Measurements from ENCODE around the gene COL1A1.

Gene COL1A1

DNA sequence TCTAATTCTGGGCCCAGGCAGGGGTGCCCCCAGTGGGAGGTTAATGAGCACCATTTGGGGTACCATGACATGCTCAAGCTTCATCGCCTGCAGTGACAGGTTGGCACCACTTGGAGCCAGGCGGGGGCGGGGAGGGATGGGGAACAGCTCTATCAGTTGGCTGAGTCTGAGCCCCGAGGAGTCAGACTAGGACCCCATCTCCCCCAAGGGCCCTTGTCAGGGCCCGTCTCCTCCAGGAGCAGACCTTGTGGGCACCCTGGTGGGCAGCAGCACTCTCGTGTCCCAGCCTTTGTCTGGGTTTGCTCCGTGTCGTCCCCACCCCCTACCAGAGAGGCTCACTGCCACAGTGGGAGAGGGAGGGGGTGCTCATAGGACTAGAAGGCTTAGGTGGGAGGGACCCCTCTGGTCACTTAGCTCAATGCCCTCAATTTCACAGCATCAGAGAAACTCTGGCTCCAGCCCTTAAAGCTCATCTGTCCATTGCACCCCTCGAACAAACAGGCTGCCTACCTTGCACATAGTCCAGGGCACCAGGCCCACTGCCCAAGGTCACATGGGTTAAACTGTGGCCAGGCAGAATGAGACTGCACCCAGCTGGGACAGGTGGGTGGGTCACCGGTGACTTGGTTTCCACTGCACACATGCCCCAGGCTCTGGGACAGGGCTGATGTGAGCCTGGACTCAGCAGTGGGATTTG is 55.1 kb downstream of the COL1A1 start:
- H3K9me3 ChIP-seq (ENCODE audit: low read length) = no peaks in the 10 kb centered on the region
- peak overlapping the region; percentile 69 for H3K4me2 ChIP-seq (ENCODE audit: low read length)
- no peaks in the 10 kb centered on the region for H3F3A ChIP-seq (ENCODE audit: insufficient read depth, low read length)
- H4K20me1 ChIP-seq (ENCODE audit: insufficient read depth, low read length) = no peaks in the 10 kb centered on the region
- TF ChIP-seq EZH2 (IDR thresholded peaks at IDR 0.05; ENCODE audit: borderline replicate concordance, low read length) = no peak
- TF ChIP-seq, protein P1, sequence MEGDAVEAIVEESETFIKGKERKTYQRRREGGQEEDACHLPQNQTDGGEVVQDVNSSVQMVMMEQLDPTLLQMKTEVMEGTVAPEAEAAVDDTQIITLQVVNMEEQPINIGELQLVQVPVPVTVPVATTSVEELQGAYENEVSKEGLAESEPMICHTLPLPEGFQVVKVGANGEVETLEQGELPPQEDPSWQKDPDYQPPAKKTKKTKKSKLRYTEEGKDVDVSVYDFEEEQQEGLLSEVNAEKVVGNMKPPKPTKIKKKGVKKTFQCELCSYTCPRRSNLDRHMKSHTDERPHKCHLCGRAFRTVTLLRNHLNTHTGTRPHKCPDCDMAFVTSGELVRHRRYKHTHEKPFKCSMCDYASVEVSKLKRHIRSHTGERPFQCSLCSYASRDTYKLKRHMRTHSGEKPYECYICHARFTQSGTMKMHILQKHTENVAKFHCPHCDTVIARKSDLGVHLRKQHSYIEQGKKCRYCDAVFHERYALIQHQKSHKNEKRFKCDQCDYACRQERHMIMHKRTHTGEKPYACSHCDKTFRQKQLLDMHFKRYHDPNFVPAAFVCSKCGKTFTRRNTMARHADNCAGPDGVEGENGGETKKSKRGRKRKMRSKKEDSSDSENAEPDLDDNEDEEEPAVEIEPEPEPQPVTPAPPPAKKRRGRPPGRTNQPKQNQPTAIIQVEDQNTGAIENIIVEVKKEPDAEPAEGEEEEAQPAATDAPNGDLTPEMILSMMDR (IDR thresholded peaks at IDR 0.05; ENCODE audit: low read length) = peak; percentile 12; the same call in 1 of the 2 replicates
- H3K4me1 ChIP-seq (ENCODE audit: insufficient read depth, low read length, severe bottlenecking) = peaks cover 24% of the 10 kb centered on the region
- no peak overlapping the region; the same call in 1 of the 2 replicates for H3K9ac ChIP-seq (ENCODE audit: low read length)
- peaks cover 42% of the 10 kb centered on the region for H3K36me3 ChIP-seq (ENCODE audit: insufficient read depth, low read length)
- H3K27ac ChIP-seq (ENCODE audit: low read depth, low read length, poor library complexity, severe bottlenecking) = peak overlapping the region; percentile 66
- no peaks in the 10 kb centered on the region for H3K79me2 ChIP-seq (ENCODE audit: insufficient read depth, low read length)
- no peaks in the 10 kb centered on the region for H3K9me2 ChIP-seq (ENCODE audit: low read depth, low read length)
- peak overlapping the region; percentile 80 for H3K4me3 ChIP-seq (ENCODE audit: low read depth, low read length, poor library complexity, severe bottlenecking)
- no peak overlapping the region for H2AFZ ChIP-seq (ENCODE audit: low read length)
- H3K27me3 ChIP-seq (ENCODE audit: insufficient read depth, low read length) = no peaks in the 10 kb centered on the region

DNA sequence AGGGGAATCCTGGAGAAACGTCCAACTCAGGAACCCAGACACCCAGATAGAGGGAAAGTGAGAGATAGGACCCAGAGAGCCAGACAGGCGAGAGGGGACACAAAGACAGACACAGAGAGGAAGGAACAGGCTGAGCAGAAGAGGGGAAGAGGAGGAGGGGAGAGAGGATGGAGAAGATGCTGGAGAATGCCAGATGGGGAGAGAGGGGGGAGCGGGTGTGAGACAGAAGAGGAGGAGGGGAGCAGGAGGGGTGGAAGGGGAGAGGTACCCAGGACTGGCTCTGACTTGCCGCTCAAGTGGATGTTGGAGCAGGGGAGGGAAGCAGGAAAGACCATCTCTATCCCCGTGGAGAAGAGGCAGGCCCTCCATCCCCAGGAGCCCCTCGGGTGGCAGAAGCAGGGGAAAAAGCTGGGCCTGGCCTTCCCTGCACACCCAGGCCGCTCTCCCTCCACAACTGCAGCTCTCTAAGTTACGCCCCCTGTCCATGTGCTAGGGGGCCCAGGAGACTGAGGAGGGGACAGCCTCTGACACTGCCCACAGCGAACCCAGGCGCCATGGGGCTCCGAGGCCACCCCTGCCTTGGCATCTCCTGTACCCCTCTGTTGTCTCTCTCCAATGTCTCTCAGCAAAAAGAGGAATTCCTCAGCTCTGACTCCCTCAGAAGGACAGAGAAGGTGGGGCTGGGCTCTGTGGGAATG is 55.8 kb downstream of the COL1A1 start:
- Histone ChIP-seq H2AFZ (ENCODE audit: low read length) (no peak overlapping the region), H3K9me2 (ENCODE audit: low read depth, low read length) (no peaks in the 10 kb centered on the region), H4K20me1 (ENCODE audit: insufficient read depth, low read length) (no peaks in the 10 kb centered on the region), H3K27me3 (ENCODE audit: insufficient read depth, low read length) (no peaks in the 10 kb centered on the region), H3K9me3 (ENCODE audit: low read length) (no peaks in the 10 kb centered on the region), H3K27ac (ENCODE audit: low read depth, low read length, poor library complexity, severe bottlenecking) (peak overlapping the region; percentile 66), H3K4me3 (ENCODE audit: low read depth, low read length, poor library complexity, severe bottlenecking) (no peak overlapping the region), H3K79me2 (ENCODE audit: insufficient read depth, low read length) (no peaks in the 10 kb centered on the region), H3K36me3 (ENCODE audit: insufficient read depth, low read length) (peaks cover 49% of the 10 kb centered on the region), H3K9ac (ENCODE audit: low read length) (no peak overlapping the region), H3K4me2 (ENCODE audit: low read length) (peak overlapping the region; percentile 69; the same call in 1 of the 2 replicates), H3F3A (ENCODE audit: insufficient read depth, low read length) (no peaks in the 10 kb centered on the region), H3K4me1 (ENCODE audit: insufficient read depth, low read length, severe bottlenecking) (peaks cover 21% of the 10 kb centered on the region)
- TF ChIP-seq EZH2 (IDR thresholded peaks at IDR 0.05; ENCODE audit: borderline replicate concordance, low read length) = no peak
- TF ChIP-seq, protein P1 (IDR thresholded peaks at IDR 0.05; ENCODE audit: low read length) = no peak

DNA sequence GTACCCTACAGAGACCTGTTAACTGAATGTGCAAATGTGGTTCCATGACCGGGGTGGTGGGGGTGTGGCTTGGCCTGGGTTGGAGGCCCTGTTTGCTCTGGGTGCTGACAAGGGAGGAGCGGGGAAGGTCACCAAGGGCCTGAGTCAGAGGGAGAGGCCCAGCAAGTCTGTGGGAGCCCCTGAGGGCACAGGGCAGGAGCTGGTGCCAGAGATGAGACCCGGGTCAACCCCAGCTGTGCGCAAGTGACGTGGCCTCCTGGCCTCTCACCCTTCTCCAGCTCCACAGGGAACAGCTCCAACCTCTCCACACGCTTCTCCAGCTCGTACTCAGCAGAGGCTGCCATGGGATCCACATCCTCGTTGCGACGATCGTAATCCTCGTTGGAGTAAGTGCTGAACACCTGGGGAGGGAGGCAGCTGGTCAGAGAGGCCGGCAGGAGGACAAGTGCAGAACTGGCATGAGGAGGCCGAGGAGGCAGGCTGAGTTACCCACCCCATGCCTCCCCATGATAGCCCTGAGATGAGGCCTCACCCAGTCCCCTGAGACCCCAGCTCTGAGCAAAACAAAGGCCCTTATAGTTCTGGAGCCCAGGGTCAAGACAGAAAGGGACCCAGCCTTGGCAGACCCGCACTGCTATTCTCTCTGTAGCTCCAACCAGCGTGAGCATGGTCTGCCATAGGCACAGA is 56.4 kb downstream of the COL1A1 start:
- Histone ChIP-seq H3K9me2 (ENCODE audit: low read depth, low read length) (no peaks in the 10 kb centered on the region), H3K36me3 (ENCODE audit: insufficient read depth, low read length) (peaks cover 55% of the 10 kb centered on the region), H3K9me3 (ENCODE audit: low read length) (no peaks in the 10 kb centered on the region), H3K4me1 (ENCODE audit: insufficient read depth, low read length, severe bottlenecking) (peaks cover 21% of the 10 kb centered on the region), H3K27ac (ENCODE audit: low read depth, low read length, poor library complexity, severe bottlenecking) (peak overlapping the region; percentile 66), H3K4me3 (ENCODE audit: low read depth, low read length, poor library complexity, severe bottlenecking) (no peak overlapping the region), H3K79me2 (ENCODE audit: insufficient read depth, low read length) (no peaks in the 10 kb centered on the region), H4K20me1 (ENCODE audit: insufficient read depth, low read length) (no peaks in the 10 kb centered on the region), H3K9ac (ENCODE audit: low read length) (no peak overlapping the region), H3F3A (ENCODE audit: insufficient read depth, low read length) (no peaks in the 10 kb centered on the region), H2AFZ (ENCODE audit: low read length) (no peak overlapping the region), H3K27me3 (ENCODE audit: insufficient read depth, low read length) (no peaks in the 10 kb centered on the region), H3K4me2 (ENCODE audit: low read length) (no peak overlapping the region)
- TF ChIP-seq, protein P1 (IDR thresholded peaks at IDR 0.05; ENCODE audit: low read length) = no peak
- no peak for TF ChIP-seq EZH2 (IDR thresholded peaks at IDR 0.05; ENCODE audit: borderline replicate concordance, low read length)

Data from OCI-LY1 (cell line).